Endodermal cell (in vitro differentiated cells): ENCODE data around the gene PROM1. TPM values are rescaled to one million over a fixed set of nuclear protein-coding genes. Genes with fewer than 3 reads are reported as not detected.

Source experiments
- DNase-seq: peaks from one replicate; pipeline ENCODE4 v3.0.0-alpha.2; 2017
- H3K27ac ChIP-seq: 2 replicates; pipeline ENCODE4 v1.5.1; 2013; ENCODE audit warnings: mild to moderate bottlenecking, low read depth, low read length, moderate library complexity
- H3K27me3 ChIP-seq: 2 replicates; pipeline ENCODE4 v1.6.1; 2013; ENCODE audit warnings: mild to moderate bottlenecking, low read length, moderate library complexity; ENCODE audit not compliant: insufficient read depth, control insufficient read depth, poor library complexity, severe bottlenecking
- H3K36me3 ChIP-seq: 2 replicates; pipeline ENCODE4 v1.7.0; 2013; ENCODE audit warnings: mild to moderate bottlenecking, low read length, moderate library complexity; ENCODE audit not compliant: control insufficient read depth, insufficient read depth
- H3K4me1 ChIP-seq: one replicate; pipeline ENCODE4 v1.7.0; 2013; ENCODE audit warnings: low read length; ENCODE audit not compliant: control insufficient read depth, insufficient read depth
- H3K4me3 ChIP-seq: 2 replicates; pipeline ENCODE4 v1.5.1; 2013; ENCODE audit warnings: mild to moderate bottlenecking, low read length, moderate library complexity
- H3K9ac ChIP-seq: 2 replicates; pipeline ENCODE4 v1.6.1; 2013; ENCODE audit warnings: mild to moderate bottlenecking, low read length, moderate library complexity; ENCODE audit not compliant: poor library complexity, severe bottlenecking; ENCODE audit errors: extremely low read depth
- H3K9me3 ChIP-seq: 2 replicates; pipeline ENCODE4 v1.6.1; 2013; ENCODE audit warnings: mild to moderate bottlenecking, low read length, moderate library complexity; ENCODE audit not compliant: control insufficient read depth
- H3K27ac Mint-ChIP-seq: 2 replicates; pipeline ENCODE4 v1.8.0; 2020; ENCODE audit warnings: mixed read lengths
- H3K27me3 Mint-ChIP-seq: 2 replicates; pipeline ENCODE4 v1.8.0; 2021; ENCODE audit warnings: mild to moderate bottlenecking, mixed read lengths; ENCODE audit not compliant: insufficient read depth
- H3K36me3 Mint-ChIP-seq: 2 replicates; pipeline ENCODE4 v1.8.0; 2020; ENCODE audit warnings: low read depth, mixed read lengths
- H3K4me1 Mint-ChIP-seq: 2 replicates; pipeline ENCODE4 v1.8.0; 2020; ENCODE audit warnings: mixed read lengths
- H3K4me3 Mint-ChIP-seq: 2 replicates; pipeline ENCODE4 v1.8.0; 2020; ENCODE audit warnings: mild to moderate bottlenecking, moderate library complexity, mixed read lengths
- H3K9me3 Mint-ChIP-seq: 2 replicates; pipeline ENCODE4 v1.8.0; 2020; ENCODE audit warnings: mild to moderate bottlenecking, mixed read lengths
- WGBS, 2 experiments: methylation state at CpG; one replicate each; pipeline versions ENCODE4 v1.1.5 to v1.1.7; 2013; ENCODE audit warnings: missing lambda C conversion rate in 2 of 2, mixed read lengths in 1 of 2; ENCODE audit not compliant: insufficient coverage in 1 of 2, insufficient read length in 1 of 2; 5-methylcytosine and 5-hydroxymethylcytosine counted together
- total RNA-seq, 2 donors: library from RNA; stranded (reverse); fragmentation: NEBNext Ultra II Directional in 1 of 2; extraction: Animal tissue kit (Norgen Biotek cat#: 25700) in 1 of 2; gene quantifications; 2 replicates in 1 of 2; 3 replicates in 1 of 2; pipeline ENCODE4 v1.2.1, GENCODE V29; 2021
- TF ChIP-seq, protein P1 (sequence below): fragments of 200-600 bp; sonication (generic); conservative IDR thresholded peaks from 2 replicates; pipeline ENCODE4 v1.5.0; 2021; ENCODE audit warnings: antibody characterized with exemption, mild to moderate bottlenecking

The PROM1 gene
- total RNA-seq, 2 donors from 2014 or later, result 38.6 to 51.6 TPM

DNA sequence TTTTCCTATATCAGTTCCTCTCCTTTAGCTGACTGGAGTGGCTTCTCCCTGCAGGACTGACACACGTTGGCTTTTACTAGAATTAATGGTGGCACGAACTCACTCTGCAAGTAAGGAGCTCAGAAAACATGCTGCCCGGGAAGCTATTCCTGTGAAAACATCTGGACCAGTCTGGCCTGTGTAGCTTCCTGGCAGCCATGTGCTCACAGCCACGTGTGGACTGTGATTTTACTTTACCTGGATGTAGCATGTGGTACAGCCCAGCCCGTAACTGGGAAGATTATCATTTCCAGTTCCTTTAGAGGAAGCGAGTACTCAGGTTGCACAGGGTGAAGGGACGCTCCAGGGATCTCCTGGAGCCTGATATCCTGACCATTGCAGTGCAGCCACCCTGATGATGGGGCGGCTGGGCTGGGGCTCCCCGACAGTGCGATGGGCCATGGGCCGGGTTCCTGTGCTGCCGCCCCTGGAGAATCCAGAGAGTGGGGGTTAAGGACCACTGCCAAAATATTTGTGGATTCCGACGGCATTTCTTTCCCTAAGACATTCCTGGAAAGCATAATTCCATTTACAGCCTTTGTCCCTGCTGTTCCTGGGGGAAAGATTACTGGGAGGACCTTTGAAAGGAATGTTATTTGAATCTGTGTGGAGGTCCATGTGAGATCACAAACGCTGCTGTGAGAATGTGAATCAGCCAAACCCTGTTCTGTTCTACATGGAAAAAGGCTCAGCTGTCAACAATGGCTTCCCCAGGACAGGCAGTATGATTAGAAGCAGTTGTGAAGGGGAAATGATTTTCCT, 35.0 kb downstream of the PROM1 start:
- H3K4me1 Mint-ChIP-seq, result peaks cover 37% of the 10 kb centered on the region
- no peaks in the 10 kb centered on the region for H3K9me3 ChIP-seq
- H3K9me3 Mint-ChIP-seq, result no peaks in the 10 kb centered on the region
- no peak for DNase-seq
- H3K27me3 ChIP-seq, result no peaks in the 10 kb centered on the region
- WGBS, 2 experiments, result 75 to 82% methylated on average over 9 to 15 of the region's 15 CpGs
- H3K4me3 Mint-ChIP-seq, result no peak overlapping the region
- TF ChIP-seq, protein P1, sequence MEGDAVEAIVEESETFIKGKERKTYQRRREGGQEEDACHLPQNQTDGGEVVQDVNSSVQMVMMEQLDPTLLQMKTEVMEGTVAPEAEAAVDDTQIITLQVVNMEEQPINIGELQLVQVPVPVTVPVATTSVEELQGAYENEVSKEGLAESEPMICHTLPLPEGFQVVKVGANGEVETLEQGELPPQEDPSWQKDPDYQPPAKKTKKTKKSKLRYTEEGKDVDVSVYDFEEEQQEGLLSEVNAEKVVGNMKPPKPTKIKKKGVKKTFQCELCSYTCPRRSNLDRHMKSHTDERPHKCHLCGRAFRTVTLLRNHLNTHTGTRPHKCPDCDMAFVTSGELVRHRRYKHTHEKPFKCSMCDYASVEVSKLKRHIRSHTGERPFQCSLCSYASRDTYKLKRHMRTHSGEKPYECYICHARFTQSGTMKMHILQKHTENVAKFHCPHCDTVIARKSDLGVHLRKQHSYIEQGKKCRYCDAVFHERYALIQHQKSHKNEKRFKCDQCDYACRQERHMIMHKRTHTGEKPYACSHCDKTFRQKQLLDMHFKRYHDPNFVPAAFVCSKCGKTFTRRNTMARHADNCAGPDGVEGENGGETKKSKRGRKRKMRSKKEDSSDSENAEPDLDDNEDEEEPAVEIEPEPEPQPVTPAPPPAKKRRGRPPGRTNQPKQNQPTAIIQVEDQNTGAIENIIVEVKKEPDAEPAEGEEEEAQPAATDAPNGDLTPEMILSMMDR, result no peak
- no peaks in the 10 kb centered on the region for H3K36me3 ChIP-seq
- H3K27ac Mint-ChIP-seq, result peak overlapping the region; percentile 28
- no peak overlapping the region for H3K27ac ChIP-seq
- no peaks in the 10 kb centered on the region for H3K27me3 Mint-ChIP-seq
- H3K36me3 Mint-ChIP-seq, result peaks cover 2% of the 10 kb centered on the region
- H3K4me3 ChIP-seq, result no peak overlapping the region
- peaks cover 13% of the 10 kb centered on the region for H3K4me1 ChIP-seq
- no peak overlapping the region for H3K9ac ChIP-seq

DNA sequence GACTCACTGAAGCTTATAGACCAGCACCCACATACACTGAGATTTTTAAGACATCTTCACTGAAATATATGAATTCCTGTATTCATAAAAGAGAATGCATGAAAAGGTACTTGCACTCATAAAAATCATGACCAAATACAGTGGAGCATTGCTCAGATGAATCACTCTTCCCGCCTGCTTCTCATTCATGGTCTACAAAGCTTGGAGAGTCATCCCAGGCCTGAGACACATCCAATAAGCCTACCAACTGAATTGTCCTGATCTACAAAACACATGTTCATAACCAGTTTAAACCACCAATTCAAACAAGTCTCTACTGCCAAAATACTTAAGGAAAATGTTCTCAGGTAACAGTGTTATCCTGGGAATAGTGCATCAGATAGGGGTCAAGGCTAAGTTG, 38.1 kb downstream of the PROM1 start:
- Mint-ChIP-seq H3K4me1 (peaks cover 47% of the 10 kb centered on the region), H3K36me3 (peaks cover 2% of the 10 kb centered on the region), H3K9me3 (no peaks in the 10 kb centered on the region)

DNA sequence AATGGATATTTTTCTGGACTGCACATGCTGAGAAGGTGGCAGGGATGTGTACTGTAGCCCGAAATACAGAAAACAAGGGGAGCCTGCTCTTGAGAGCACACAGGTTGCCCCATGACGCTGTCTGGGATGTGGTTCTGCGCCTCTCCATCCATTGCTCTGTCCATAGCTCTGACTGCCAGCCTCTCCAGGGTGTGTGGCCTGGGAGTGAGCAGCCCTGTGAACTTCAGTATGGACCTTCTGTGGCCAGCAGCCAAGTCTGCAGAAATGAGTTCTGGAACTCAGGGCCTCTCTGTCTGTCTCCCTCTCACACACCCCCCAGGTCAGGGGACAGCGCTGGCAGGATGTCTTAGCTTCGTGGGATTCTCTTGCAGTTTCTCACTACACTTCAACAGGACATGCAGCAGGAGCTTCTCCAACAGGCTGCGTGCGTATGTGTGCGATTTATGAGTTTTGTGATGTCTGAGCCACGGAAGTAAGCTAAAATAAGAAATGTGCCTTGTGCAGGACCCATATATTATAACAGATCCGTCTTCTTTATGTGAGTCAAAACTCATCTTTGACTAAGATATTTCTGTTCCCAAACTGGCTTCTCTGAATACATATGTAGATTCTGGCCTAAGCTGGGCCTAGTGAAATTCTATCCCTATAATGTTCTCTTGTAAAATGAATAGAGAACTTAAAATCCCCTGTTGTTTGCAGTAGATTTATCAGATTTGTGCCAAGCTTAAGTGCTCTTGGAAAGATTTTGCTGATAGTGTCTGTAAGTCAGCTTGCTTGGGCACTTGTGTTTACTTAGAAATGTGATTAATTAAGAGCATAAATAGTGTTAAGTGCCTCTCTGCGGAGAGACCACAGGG, 40.0 kb downstream of the PROM1 start:
- Histone ChIP-seq H3K27ac (no peak overlapping the region), H3K9me3 (no peaks in the 10 kb centered on the region), H3K27me3 (no peaks in the 10 kb centered on the region), H3K4me3 (no peak overlapping the region), H3K4me1 (peaks cover 21% of the 10 kb centered on the region), H3K9ac (no peak overlapping the region), H3K36me3 (no peaks in the 10 kb centered on the region)
- H3K4me1 Mint-ChIP-seq, result peaks cover 52% of the 10 kb centered on the region
- H3K27me3 Mint-ChIP-seq, result no peaks in the 10 kb centered on the region
- WGBS, 2 experiments, result 90 to 93% methylated on average over 8 to 11 of the region's 11 CpGs
- TF ChIP-seq, protein P1, result no peak
- no peaks in the 10 kb centered on the region for H3K9me3 Mint-ChIP-seq
- no peak for DNase-seq
- peaks cover 2% of the 10 kb centered on the region for H3K36me3 Mint-ChIP-seq
- H3K27ac Mint-ChIP-seq, result no peak overlapping the region
- H3K4me3 Mint-ChIP-seq, result no peak overlapping the region

More for the DNA sequence above, 38.1 kb downstream of the PROM1 start:
- no peaks in the 10 kb centered on the region for H3K9me3 ChIP-seq
- peaks cover 21% of the 10 kb centered on the region for H3K4me1 ChIP-seq
- WGBS, 2 experiments, result 100% methylated on average over 1 of the region's 1 CpG
- no peak overlapping the region for H3K27ac ChIP-seq
- TF ChIP-seq, protein P1, result no peak
- no peak overlapping the region for H3K4me3 Mint-ChIP-seq
- no peaks in the 10 kb centered on the region for H3K27me3 ChIP-seq
- H3K27me3 Mint-ChIP-seq, result no peaks in the 10 kb centered on the region
- H3K36me3 ChIP-seq, result no peaks in the 10 kb centered on the region
- H3K27ac Mint-ChIP-seq, result no peak overlapping the region
- no peak overlapping the region for H3K9ac ChIP-seq
- DNase-seq, result no peak
- no peak overlapping the region for H3K4me3 ChIP-seq
